Testis (tissue), 3 donors: Measurements from ENCODE around the gene DTL. TPM values are rescaled to one million over a fixed set of nuclear protein-coding genes. Genes with fewer than 3 reads are reported as not detected.

Source experiments
- DNase-seq: peaks from one replicate; pipeline ENCODE4 v3.0.0-alpha.2; 2019
- H3K27ac ChIP-seq, 2 donors: fragments of 200-600 bp; sonication (generic); one replicate each; pipeline ENCODE4 v1.5.1; 2019
- H3K27me3 ChIP-seq: fragments of 200-600 bp; sonication (generic); one replicate; pipeline ENCODE4 v1.5.1; 2019
- H3K36me3 ChIP-seq: fragments of 200-600 bp; sonication (generic); one replicate; pipeline ENCODE4 v1.5.1; 2017; ENCODE audit warnings: low read depth; ENCODE audit errors: missing control alignments
- H3K4me1 ChIP-seq: fragments of 200-600 bp; sonication (generic); one replicate; pipeline ENCODE4 v1.5.1; 2019
- H3K4me3 ChIP-seq, 2 donors: fragments of 200-600 bp; sonication (generic); one replicate each; pipeline ENCODE4 v1.5.1; 2017 to 2019
- H3K9me3 ChIP-seq: fragments of 200-600 bp; sonication (generic); one replicate; pipeline ENCODE4 v1.5.1; 2017
- CTCF ChIP-seq, 3 experiments: fragments of 450-650 bp in 2 of 3; fragments of 200-600 bp in 1 of 3; sonication (generic) in 1 of 3; IDR thresholded peaks; one replicate each; pipeline ENCODE4 v1.5.1; 2016 to 2019; ENCODE audit warnings: antibody characterized with exemption in 3 of 3, mild to moderate bottlenecking in 2 of 3, moderate library complexity in 1 of 3
- POLR2A ChIP-seq: fragments of 450-650 bp; IDR thresholded peaks from one replicate; pipeline ENCODE4 v1.6.1; 2017; ENCODE audit warnings: antibody characterized with exemption, mild to moderate bottlenecking, moderate library complexity
- WGBS, 2 donors: methylation state at CpG; one replicate each; pipeline ENCODE4 v1.1.5; 2018; 5-methylcytosine and 5-hydroxymethylcytosine counted together
- intact Hi-C: fragments of 100-400 bp; cut with DNase I; formaldehyde crosslinking; loops from one replicate; pipeline ENCODE4 v1.15.1; 2023; ENCODE audit warnings: low total_unique reads
- polyA plus RNA-seq: library from polyadenylated mRNA; stranded (reverse); fragments of 350-450 nt; fragmentation: Illumina TruSeq; extraction: RNeasy Lipid Tissue Mini Kit (QIAGEN cat#74804); gene quantifications from one replicate; pipeline ENCODE4 v1.2.3, GENCODE V29; 2014; ENCODE audit warnings: low read depth, low replicate concordance; ENCODE audit not compliant: insufficient read depth
- total RNA-seq, 2 donors: library from RNA; depleted of rRNA; stranded (reverse); fragments of >200 nt; gene quantifications; one replicate each; pipeline ENCODE4 v1.2.3, GENCODE V29; 2016

DTL gene
- total and polyA plus RNA-seq, 3 donors from 2014 or later: 25.3 to 45.1 (median 25.4) TPM

GRCh38 chr1:212121779-212122178, 86.2 kb downstream of the DTL start:
- Histone ChIP-seq H3K9me3 (no peaks in the 10 kb centered on the region), H3K36me3 (no peaks in the 10 kb centered on the region), H3K27me3 (no peaks in the 10 kb centered on the region), H3K27ac (no peak overlapping the region), H3K4me1 (no peaks in the 10 kb centered on the region), H3K4me3 (no peak overlapping the region)
- TF ChIP-seq CTCF (IDR thresholded peaks at IDR 0.05) (no peak), POLR2A (no peak)
- no peak for DNase-seq
- intact Hi-C loops: no loop called here
- 88 to 91% methylated on average over 2 of the region's 2 CpGs for WGBS, 2 donors

- no peaks in the 10 kb centered on the region for H3K4me1 ChIP-seq
- no peak for DNase-seq
- no peak overlapping the region for H3K27ac ChIP-seq
- WGBS, 2 donors: 79 to 81% methylated on average over 11 of the region's 11 CpGs
- no peak overlapping the region for H3K4me3 ChIP-seq
- intact Hi-C loops: no loop called here
- no peaks in the 10 kb centered on the region for H3K9me3 ChIP-seq
- no peaks in the 10 kb centered on the region for H3K36me3 ChIP-seq
- TF ChIP-seq CTCF (IDR thresholded peaks at IDR 0.05) (no peak), POLR2A (no peak)
- no peaks in the 10 kb centered on the region for H3K27me3 ChIP-seq
Observed at GRCh38 chr1:212124690-212125582, 89.4 kb downstream of the DTL start.

GRCh38 chr1:212125654-212126053, 90.1 kb downstream of the DTL start:
- Histone ChIP-seq H3K4me1 (no peaks in the 10 kb centered on the region), H3K27ac (no peak overlapping the region), H3K36me3 (no peaks in the 10 kb centered on the region), H3K4me3 (no peak overlapping the region), H3K27me3 (no peaks in the 10 kb centered on the region), H3K9me3 (no peaks in the 10 kb centered on the region)
- TF ChIP-seq CTCF (IDR thresholded peaks at IDR 0.05) (no peak), POLR2A (no peak)
- 95 to 96% methylated on average over 9 of the region's 9 CpGs for WGBS, 2 donors
- intact Hi-C loops: no loop called here
- no peak for DNase-seq

GRCh38 chr1:212127221-212127620, 91.7 kb downstream of the DTL start:
- H3K4me1 ChIP-seq: no peaks in the 10 kb centered on the region
- no peaks in the 10 kb centered on the region for H3K9me3 ChIP-seq
- intact Hi-C loops: no loop called here
- 79 to 91% methylated on average over 4 of the region's 4 CpGs for WGBS, 2 donors
- TF ChIP-seq POLR2A: no peak
- no peaks in the 10 kb centered on the region for H3K27me3 ChIP-seq
- no peaks in the 10 kb centered on the region for H3K36me3 ChIP-seq
- DNase-seq: no peak
- no peak overlapping the region for H3K4me3 ChIP-seq
- H3K27ac ChIP-seq: no peak overlapping the region

GRCh38 chr1:212129781-212130180, 94.2 kb downstream of the DTL start:
- Histone ChIP-seq H3K27ac (no peak overlapping the region), H3K4me1 (no peaks in the 10 kb centered on the region), H3K9me3 (no peaks in the 10 kb centered on the region), H3K27me3 (no peaks in the 10 kb centered on the region), H3K4me3 (no peak overlapping the region), H3K36me3 (no peaks in the 10 kb centered on the region)
- no peak for DNase-seq
- 84 to 91% methylated on average over 6 of the region's 6 CpGs for WGBS, 2 donors
- TF ChIP-seq POLR2A: no peak
- TF ChIP-seq CTCF (IDR thresholded peaks at IDR 0.05): no peak
- intact Hi-C loops: no loop called here
